Stomach (tissue), 9 donors: Measurements from ENCODE around the gene DYRK1B. TPM values are rescaled to one million over a fixed set of nuclear protein-coding genes. Genes with fewer than 3 reads are reported as not detected.

Experiments used
- DNase-seq, 2 donors: peaks; one replicate each; pipeline versions ENCODE4 v3.0.0 to v3.0.0-alpha.2; 2013 to 2019
- H3K27ac ChIP-seq, 5 donors: fragments of 200-600 bp in 4 of 5; sonication (generic) in 4 of 5; one replicate each; pipeline ENCODE4 v1.5.1; 2013 to 2019; ENCODE audit warnings: mild to moderate bottlenecking in 1 of 5, moderate library complexity in 1 of 5
- H3K27me3 ChIP-seq, 3 donors: fragments of 200-600 bp; sonication (generic); one replicate each; pipeline ENCODE4 v1.5.1; 2017 to 2019; ENCODE audit warnings: mixed run types in 1 of 3
- H3K36me3 ChIP-seq, 4 donors: fragments of 200-600 bp; sonication (generic); 1 replicate in 3 of 4; 2 replicates in 1 of 4; pipeline ENCODE4 v1.5.1; 2016 to 2019
- H3K4me1 ChIP-seq, 4 donors: fragments of 200-600 bp; sonication (generic); one replicate each; pipeline ENCODE4 v1.5.1; 2016 to 2019
- H3K4me3 ChIP-seq, 4 donors: fragments of 200-600 bp; sonication (generic) in 3 of 4; one replicate each; pipeline ENCODE4 v1.5.1; 2016 to 2019; ENCODE audit warnings: mild to moderate bottlenecking in 1 of 4
- H3K9me3 ChIP-seq, 4 donors: fragments of 200-600 bp; sonication (generic); one replicate each; pipeline ENCODE4 v1.5.1; 2016 to 2019
- CTCF ChIP-seq, 7 experiments: fragments of 450-650 bp in 4 of 7; fragments of 200-600 bp in 3 of 7; sonication (generic) in 3 of 7; IDR thresholded peaks; one replicate each; pipeline ENCODE4 v1.5.1; 2016 to 2019; ENCODE audit warnings: antibody characterized with exemption in 7 of 7, control low read depth in 2 of 7, mild to moderate bottlenecking in 1 of 7
- EP300 ChIP-seq: sonication (generic); formaldehyde crosslinking; IDR thresholded peaks from one replicate; pipeline ENCODE4 v1.6.1; 2017; ENCODE audit warnings: antibody characterized with exemption
- POLR2A ChIP-seq, 4 donors: fragments of 450-650 bp; IDR thresholded peaks; one replicate each; pipeline ENCODE4 v1.6.1; 2016; ENCODE audit warnings: antibody characterized with exemption in 4 of 4, control low read depth in 2 of 4, mild to moderate bottlenecking in 1 of 4, moderate library complexity in 1 of 4
- POLR2AphosphoS5 ChIP-seq, 3 donors: sonication (generic); formaldehyde crosslinking; IDR thresholded peaks; one replicate each; pipeline ENCODE4 v1.6.1; 2016; ENCODE audit warnings: antibody characterized with exemption in 3 of 3
- WGBS, 5 donors: extraction: QIAGEN DNeasy Blood & Tissue Kit in 3 of 5; methylation state at CpG; one replicate each; pipeline versions ENCODE4 v1.1.5 to v1.1.7; 2013 to 2018; 5-methylcytosine and 5-hydroxymethylcytosine counted together
- intact Hi-C: fragments of 100-400 bp; cut with DNase I; formaldehyde crosslinking; loops from one replicate; pipeline ENCODE4 v1.15.1; 2023; ENCODE audit warnings: low total_unique reads
- polyA plus RNA-seq, 3 donors: library from polyadenylated mRNA; stranded (reverse); fragments of 200-250 nt; gene quantifications; one replicate each; pipeline ENCODE4 v1.2.3, GENCODE V29; 2013
- total RNA-seq, 5 donors: library from RNA; depleted of rRNA; stranded (reverse); fragments of >200 nt; gene quantifications; one replicate each; pipeline versions ENCODE4 v1.1.0 to v1.2.3, GENCODE V29; 2014 to 2016
- donor health status: healthy with polysubstance abuse.
- donor health status: Bipolar disorder and iron deficiency.
- donor health status: healthy.

The DYRK1B gene
- total and polyA plus RNA-seq, 8 donors = 3.9 to 28.4 (median 9.9) TPM

- Histone ChIP-seq H3K36me3 (peaks cover 0 to 25% (median 20%) of the 10 kb centered on the region in 4 donors), H3K9me3 (no peaks in the 10 kb centered on the region), H3K27me3 (no peaks in the 10 kb centered on the region), H3K27ac (no peak overlapping the region), H3K4me3 (no peak overlapping the region), H3K4me1 (peaks cover 11 to 20% (median 17%) of the 10 kb centered on the region in 4 donors)
- TF ChIP-seq EP300 = no peak
- no peak for TF ChIP-seq POLR2AphosphoS5 (IDR thresholded peaks at IDR 0.05)
- TF ChIP-seq CTCF (IDR thresholded peaks at IDR 0.05) = no peak
- TF ChIP-seq POLR2A (IDR thresholded peaks at IDR 0.05) = no peak
- no peak for DNase-seq
- 95 to 97% (median 96%) methylated on average over 6 of the region's 6 CpGs for WGBS, 5 donors
- intact Hi-C loops = no loop called here
These were observed 13.3 kb downstream of the DYRK1B start for GRCh38 chr19:39820696-39821095.

GRCh38 chr19:39819786-39820185 lies 14.2 kb downstream of the DYRK1B start:
- intact Hi-C loops = no loop called here
- Histone ChIP-seq H3K4me1 (peaks cover 7 to 11% (median 8%) of the 10 kb centered on the region in 4 donors), H3K9me3 (no peaks in the 10 kb centered on the region), H3K27me3 (no peaks in the 10 kb centered on the region), H3K4me3 (no peak overlapping the region), H3K27ac (no peak overlapping the region), H3K36me3 (peaks cover 0 to 24% (median 15%) of the 10 kb centered on the region in 4 donors)
- 76 to 88% (median 86%) methylated on average over 3 of the region's 3 CpGs for WGBS, 5 donors
- TF ChIP-seq EP300 = no peak
- TF ChIP-seq POLR2A (IDR thresholded peaks at IDR 0.05) = no peak
- TF ChIP-seq POLR2AphosphoS5 (IDR thresholded peaks at IDR 0.05) = no peak
- TF ChIP-seq CTCF (IDR thresholded peaks at IDR 0.05) = no peak
- no peak for DNase-seq

GRCh38 chr19:39818626-39819097 lies 15.3 kb downstream of the DYRK1B start:
- DNase-seq = no peak
- WGBS, 5 donors = 79 to 96% (median 89%) methylated on average over 4 of the region's 4 CpGs
- TF ChIP-seq EP300 (no peak), POLR2AphosphoS5 (IDR thresholded peaks at IDR 0.05) (no peak)
- Histone ChIP-seq H3K4me1 (peaks cover 2 to 4% (median 3%) of the 10 kb centered on the region in 4 donors), H3K27ac (no peak overlapping the region), H3K27me3 (no peaks in the 10 kb centered on the region), H3K36me3 (peaks cover 0 to 29% (median 15%) of the 10 kb centered on the region in 4 donors), H3K9me3 (no peaks in the 10 kb centered on the region), H3K4me3 (no peak overlapping the region)
- intact Hi-C loops = no loop called here

- Histone ChIP-seq H3K9me3 (no peaks in the 10 kb centered on the region), H3K27me3 (no peaks in the 10 kb centered on the region), H3K4me3 (no peak overlapping the region), H3K27ac (no peak overlapping the region), H3K36me3 (peaks cover 0 to 29% (median 15%) of the 10 kb centered on the region in 4 donors), H3K4me1 (no peaks in the 10 kb centered on the region)
- intact Hi-C loops = no loop called here
- TF ChIP-seq POLR2AphosphoS5 (IDR thresholded peaks at IDR 0.05) (no peak), CTCF (IDR thresholded peaks at IDR 0.05) (no peak), EP300 (no peak)
- 90 to 95% (median 93%) methylated on average over 12 of the region's 12 CpGs for WGBS, 5 donors
- DNase-seq = no peak
These were observed 15.9 kb downstream of the DYRK1B start for GRCh38 chr19:39817888-39818561.
